GM18505 (cell line): ENCODE results near the gene CDC20.

Experiments used
- ATAC-seq: cut with Tn5 transposase; IDR thresholded peaks from one replicate; pipeline ENCODE4 v1.9.1; 2021; ENCODE audit not compliant: unreplicated experiment
- POLR2A ChIP-seq: IDR thresholded peaks from 4 replicates; pipeline ENCODE4 v1.6.1; 2011; ENCODE audit warnings: borderline replicate concordance; ENCODE audit not compliant: insufficient read depth, insufficient read length; ENCODE audit errors: extremely low read depth

Gene CDC20

DNA sequence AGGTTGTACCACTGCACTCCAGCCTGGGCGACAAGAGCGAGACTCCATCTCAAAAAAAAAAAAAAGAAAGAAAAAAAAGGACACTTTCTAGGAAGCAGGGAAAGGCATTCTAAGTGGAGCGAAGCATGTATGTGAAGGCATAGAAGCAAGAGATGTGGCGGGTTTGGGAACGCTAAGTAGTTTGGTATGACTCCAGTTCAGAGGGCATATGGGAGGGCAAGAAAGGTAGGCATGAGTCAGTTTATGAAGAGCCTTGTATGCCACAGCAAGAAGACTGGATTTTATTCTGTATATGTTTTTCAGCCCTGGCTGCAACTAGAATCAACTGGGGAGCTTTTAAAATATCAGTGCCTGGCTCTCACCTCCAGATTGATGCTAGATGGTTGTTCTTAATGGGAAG lies 13.4 kb downstream of the CDC20 start:
- ATAC-seq = no peak
- no peak for TF ChIP-seq POLR2A

DNA sequence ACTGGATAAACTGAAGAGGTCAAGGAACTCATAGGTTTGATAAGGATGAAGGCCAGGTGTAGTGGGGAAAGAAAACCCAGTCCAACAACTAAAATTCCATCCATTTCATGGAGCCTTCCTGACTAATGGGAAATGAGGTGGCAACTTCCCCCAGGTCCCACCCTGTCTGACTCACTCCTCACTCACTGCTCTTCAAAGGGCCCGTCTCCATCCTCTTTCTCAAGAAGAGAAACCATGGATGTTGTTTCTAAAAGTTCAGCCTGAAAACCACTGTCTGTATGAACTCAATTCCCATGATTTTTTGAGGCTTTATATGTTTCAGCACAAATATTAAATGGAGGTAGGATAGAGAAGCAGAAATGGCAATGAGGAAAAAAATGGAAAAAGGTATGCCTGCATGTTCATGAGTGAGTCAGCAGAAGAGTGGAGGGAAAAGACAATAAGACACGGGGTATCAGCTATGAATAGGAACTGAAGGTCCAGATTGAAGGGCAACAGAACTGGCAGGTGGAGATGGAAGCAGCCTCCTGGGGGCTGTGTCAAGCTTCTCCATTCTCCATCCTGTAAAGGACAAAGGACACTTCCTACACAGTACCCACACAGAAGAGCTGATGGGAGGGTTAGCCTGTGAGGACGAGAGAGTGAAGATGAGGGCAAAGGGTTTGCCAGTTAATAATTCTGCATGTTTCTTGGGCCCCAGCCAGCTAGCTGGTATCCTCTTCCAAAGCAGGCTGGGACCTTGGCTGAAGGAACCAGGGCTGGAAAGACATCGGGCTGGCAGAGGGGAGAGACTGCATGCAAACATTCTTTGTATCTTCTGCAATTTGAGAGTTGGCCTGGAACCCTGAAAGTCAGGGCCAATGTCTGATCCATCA lies 14.5 kb downstream of the CDC20 start:
- ATAC-seq = no peak
- no peak for TF ChIP-seq POLR2A

DNA sequence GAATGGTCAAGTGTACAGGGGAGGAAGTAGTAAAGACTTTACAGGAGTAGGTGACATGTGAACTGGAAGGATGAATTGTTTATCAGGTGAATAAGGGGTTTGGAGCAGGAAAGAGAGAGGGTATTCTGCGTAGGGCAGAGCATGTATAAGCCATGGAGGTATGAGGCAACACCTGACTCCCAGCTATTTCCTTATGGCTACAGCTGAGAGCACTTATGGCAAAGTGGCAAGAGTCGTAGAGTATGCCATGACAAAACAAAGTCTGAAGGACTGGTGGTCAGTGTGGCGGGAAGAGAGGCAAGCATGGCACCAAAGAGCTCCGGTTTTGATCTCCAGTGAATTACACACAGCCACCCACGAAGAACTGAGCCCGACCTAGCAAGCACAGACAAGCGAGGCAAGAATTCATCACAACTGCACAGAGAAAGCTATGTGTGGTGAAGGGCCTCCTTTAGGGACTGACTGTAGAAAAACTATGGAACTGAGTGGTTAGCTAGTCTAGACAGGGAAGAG lies 18.0 kb downstream of the CDC20 start:
- no peak for TF ChIP-seq POLR2A
- no peak for ATAC-seq

DNA sequence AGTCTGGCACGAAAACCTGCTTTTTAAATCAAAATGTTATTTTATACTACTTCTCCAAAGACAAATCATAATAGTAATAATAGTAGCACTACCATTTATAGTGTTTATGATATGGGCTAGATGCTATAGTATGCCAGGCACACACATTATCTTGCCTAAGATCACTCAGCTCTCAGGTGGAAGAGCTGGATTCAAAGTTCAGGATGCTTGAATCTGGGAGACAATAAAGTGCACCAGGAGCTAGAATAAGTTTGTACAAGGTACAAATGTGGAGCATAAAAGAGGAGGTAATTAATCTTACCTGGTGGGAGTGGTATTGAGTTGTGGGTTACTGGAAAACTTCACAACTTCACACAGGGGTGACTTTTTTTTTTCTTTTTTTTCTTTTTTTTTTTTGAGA lies 19.1 kb downstream of the CDC20 start:
- ATAC-seq = no peak
- no peak for TF ChIP-seq POLR2A

DNA sequence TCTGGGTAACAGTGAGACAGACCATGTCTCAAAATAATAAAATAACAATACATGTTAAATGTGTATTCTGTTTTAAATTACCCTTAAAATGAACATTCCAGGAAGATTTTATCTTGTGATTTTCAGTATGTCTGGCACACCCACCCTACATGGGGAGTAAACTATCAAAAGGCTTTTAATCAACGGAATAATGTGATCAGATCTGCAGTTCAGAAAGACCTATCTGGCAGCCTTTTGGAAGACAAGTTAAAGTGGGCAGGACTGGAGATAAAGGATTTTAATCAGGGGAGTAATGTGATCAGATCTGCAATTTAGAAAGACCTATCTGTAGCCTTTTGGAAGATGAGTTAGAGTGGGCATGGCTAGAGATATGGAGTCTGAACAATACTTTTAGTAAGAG lies 20.7 kb downstream of the CDC20 start:
- ATAC-seq = no peak
- TF ChIP-seq POLR2A = no peak

DNA sequence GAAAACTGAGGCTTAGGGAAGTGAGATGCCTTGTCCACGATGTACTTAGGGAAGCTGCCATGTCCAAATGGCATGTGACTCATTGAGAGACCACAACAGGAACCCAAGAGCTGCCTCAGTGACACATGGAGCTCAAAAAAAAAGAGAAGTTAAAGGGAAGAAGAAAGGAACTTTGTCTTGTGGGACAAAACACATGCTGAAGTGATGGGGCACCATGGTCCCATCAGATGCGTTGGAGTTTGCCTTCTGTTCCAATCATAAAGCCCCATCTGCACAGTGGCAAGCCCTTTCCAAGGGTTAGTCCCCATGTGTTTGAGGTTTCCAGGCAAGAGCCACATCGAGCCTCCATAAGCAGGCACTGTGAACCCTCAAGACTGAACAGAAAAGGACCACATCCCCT lies 22.8 kb downstream of the CDC20 start:
- ATAC-seq = no peak
- no peak for TF ChIP-seq POLR2A

DNA sequence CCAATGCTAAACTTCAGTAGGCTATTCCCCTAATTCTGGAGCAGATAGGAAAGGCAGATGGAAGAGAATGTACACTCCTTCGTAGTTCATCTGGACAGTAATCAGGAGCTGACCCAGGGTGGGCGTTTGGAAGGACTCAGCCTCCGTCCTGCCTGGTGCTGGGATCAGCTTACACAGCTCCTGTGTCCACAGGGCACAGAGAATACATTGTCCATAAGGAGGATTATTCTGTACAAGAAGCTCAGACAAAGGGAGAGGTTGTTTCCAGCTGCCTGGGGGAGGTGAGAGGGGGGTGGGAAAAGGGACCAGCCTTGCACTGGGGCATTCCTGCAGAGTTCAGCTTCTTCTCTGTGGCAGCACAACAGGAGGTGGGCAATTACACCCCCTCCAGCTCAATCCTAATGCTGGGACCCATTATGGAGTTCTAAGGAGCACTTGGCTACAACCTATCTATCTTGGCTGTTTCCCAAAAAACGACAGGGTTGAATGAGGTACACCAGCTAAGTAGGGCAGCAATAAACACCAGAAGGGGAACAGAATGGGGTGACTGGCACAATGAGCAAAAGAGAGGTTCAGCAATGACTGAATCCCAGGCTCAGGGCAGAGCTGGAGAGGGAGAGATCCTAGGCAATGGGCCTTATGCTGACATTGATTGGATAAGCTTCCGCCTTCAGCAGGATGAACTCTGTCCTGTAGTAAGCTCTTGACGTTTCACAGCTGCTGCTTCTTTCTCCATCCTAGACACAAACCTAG lies 23.4 kb downstream of the CDC20 start:
- no peak for ATAC-seq

DNA sequence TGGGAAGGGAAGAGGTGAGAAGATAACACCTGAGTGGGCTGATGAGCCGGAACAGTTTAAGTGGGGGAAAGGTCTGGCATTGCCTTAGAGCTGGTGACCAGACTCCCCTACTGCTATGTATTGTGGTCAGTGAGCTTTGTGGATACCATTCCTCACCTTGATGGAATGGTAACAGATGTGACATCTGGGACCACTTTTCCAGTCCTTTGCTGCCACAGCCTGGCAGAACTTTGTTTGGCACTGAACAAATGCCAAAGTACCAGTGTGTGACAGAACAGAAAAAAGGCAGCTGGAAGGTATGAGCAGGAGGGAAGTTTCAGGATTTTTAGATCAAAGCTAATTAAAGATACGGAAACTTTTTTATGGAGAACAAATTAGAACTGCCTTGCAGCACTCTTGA lies 24.7 kb downstream of the CDC20 start:
- no peak for TF ChIP-seq POLR2A
- ATAC-seq = no peak

More for the DNA sequence above, 23.4 kb downstream of the CDC20 start:
- no peak for TF ChIP-seq POLR2A

DNA sequence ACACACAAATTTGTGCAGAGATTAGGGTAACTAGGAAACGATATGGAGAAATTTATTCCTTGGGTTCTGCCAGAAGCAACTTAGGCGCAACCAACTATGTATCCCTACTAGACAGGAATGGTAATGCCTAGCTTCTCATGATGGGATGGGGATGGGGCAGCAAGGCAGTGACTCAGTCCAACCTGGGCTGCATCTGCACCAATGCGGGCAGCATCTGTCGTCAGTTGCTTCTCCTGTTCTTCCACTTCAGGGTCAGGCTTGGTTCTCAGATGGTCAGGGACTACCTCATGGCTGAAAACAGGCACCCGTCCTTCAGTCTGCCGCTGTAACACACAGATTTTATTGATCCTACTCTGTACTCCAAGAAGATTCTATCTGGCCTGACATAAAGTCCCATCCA lies 27.9 kb downstream of the CDC20 start:
- ATAC-seq = no peak
- TF ChIP-seq POLR2A = no peak

DNA sequence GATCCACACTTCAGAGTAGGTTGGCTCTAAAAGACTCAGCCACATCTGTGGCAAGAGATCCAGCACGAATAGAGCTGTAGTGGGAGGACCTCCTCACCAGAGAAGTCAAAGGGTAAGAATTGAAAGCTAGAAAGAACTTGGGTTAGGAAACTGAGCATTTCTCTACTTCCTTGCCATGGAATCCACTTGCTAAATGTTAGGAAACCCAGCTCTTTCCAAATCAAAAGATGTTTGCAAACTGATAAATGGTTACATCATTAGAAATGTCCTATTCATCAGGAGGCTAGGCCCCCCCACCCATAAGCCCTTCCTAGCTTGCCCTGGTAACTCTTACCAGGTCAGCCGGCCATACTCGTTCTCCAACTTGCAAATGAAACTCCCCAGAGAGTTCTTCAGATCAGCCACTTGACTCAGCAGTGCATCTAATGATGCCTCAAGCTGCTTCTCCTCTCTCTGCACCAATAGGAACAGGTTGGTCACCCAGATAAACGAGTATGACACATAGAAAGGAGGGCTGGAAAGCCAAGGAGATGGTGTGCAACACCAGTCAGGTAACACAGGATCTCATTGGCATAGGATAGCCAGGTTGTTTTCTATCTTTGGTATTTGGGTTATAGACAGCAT lies 29.3 kb downstream of the CDC20 start:
- no peak for TF ChIP-seq POLR2A
- ATAC-seq = no peak

DNA sequence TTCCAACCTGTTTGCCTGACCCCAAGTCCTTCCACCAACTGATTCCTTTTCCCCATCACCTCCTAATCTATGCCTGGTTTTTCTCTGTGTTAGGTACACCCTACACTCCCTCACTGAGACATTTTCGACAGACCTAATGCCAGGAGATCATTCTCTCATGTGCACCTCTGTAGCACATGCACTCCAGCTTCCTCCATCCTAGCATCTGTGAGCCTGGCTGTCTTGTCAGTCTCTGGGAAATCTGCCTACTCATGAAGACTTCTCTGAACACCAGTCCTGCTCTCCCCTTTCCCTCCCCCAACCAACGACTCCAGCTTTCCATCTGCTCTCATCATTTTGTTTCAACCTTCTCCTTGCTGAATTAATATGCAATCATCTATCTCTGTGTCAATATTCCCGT lies 29.8 kb downstream of the CDC20 start:
- no peak for ATAC-seq
- no peak for TF ChIP-seq POLR2A

DNA sequence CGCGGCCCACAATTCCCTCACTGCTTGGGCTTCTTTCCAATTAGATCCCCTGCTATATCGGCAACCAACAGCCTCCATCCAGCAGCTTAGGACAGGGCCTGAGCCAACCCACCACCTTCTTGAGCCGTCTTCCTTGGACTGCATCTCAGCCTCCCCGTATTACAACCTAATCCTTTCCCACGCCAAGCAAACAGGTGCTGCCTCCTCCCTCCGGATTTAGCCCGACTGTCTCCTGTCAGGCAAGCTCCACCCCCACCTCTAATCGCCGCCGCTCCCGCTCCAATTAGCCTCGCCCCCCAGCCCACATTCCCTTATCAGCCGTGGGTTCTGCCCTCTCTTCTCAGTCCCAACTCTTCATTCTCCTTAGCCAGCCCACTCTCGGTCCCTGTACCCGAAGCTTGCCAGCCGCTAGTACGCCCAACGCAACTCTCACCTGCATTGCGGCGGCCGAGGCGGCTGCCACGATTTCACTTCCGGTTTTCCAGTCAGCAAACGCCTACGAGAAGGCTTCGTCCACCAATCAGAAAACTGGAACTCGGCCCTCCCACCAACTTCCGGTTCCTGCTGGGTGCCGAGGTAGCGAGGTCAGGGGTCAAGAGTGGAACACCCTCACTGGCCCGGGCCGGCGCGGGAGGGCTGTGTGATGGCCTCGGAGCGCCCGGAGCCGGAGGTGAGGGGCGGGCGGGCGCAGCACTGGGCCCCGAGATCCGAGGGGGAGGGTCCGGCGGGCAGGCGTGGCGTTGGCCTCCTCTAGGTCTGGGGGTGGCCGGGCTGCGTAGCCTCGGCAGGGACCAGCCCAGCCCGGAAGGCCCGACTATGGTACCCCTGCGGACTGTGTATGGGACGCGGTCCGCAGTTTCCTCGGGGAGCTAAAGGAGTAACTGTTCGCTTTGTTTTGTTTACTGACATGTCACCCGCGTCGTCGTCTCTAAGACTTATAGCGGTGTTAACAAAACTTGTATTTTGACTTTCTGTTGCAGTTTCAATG lies 30.8 kb downstream of the CDC20 start, which contains the start of the genes MED8 and SZT2:
TSS of gene MED8 (minus strand) at position 475 of the 988 bp plus-strand sequence. CDS start at position 439, 36 bp downstream.
TSS of gene SZT2 (plus strand) at position 574 of the 988 bp plus-strand sequence. CDS start at position 644, 70 bp downstream.
- TF ChIP-seq POLR2A = peak; percentile 85
- ATAC-seq = peak; percentile 73
